HG02798 (cell line): Measurements from ENCODE around the gene KCNA3.

Experiments used
- ATAC-seq: cut with Tn5 transposase; IDR thresholded peaks from one replicate; pipeline ENCODE4 v1.9.1; 2021; ENCODE audit warnings: mild to moderate bottlenecking; ENCODE audit not compliant: unreplicated experiment, poor library complexity

The KCNA3 gene

GRCh38 chr1:110643879-110644472 is 30.8 kb downstream of the KCNA3 start:
- no peak for ATAC-seq

- no peak for ATAC-seq
Observed at GRCh38 chr1:110639724-110640386, 34.9 kb downstream of the KCNA3 start.

- ATAC-seq, result no peak
Observed at GRCh38 chr1:110638556-110638955, 36.2 kb downstream of the KCNA3 start.

GRCh38 chr1:110638058-110638457 is 36.7 kb downstream of the KCNA3 start:
- ATAC-seq, result no peak

- ATAC-seq, result no peak
Observed at GRCh38 chr1:110637475-110637874, 37.3 kb downstream of the KCNA3 start.

GRCh38 chr1:110636149-110636935 is 38.4 kb downstream of the KCNA3 start:
- no peak for ATAC-seq

GRCh38 chr1:110635434-110635833 is 39.3 kb downstream of the KCNA3 start:
- ATAC-seq, result no peak

GRCh38 chr1:110634455-110635311 is 40.1 kb downstream of the KCNA3 start:
- peak; percentile 66 for ATAC-seq

GRCh38 chr1:110634086-110634454 is 40.7 kb downstream of the KCNA3 start:
- ATAC-seq, result no peak

- no peak for ATAC-seq
Observed at GRCh38 chr1:110633646-110634030, 41.1 kb downstream of the KCNA3 start.

GRCh38 chr1:110631836-110632620 is 42.7 kb downstream of the KCNA3 start:
- no peak for ATAC-seq

GRCh38 chr1:110630839-110631663 is 43.7 kb downstream of the KCNA3 start:
- ATAC-seq, result peak; percentile 61

- no peak for ATAC-seq
Observed at GRCh38 chr1:110628323-110629105, 46.2 kb downstream of the KCNA3 start.

- no peak for ATAC-seq
Observed at GRCh38 chr1:110627764-110628163, 47.0 kb downstream of the KCNA3 start.

- no peak for ATAC-seq
Observed at GRCh38 chr1:110626889-110627288, 47.9 kb downstream of the KCNA3 start.
